ENCODE data around the gene TMEM170B. TPM values are rescaled to one million over a fixed set of nuclear protein-coding genes. Genes with fewer than 3 reads are reported as not detected.

TMEM170B gene
- total RNA-seq, 2 donors from 2014 or later: 4.6 to 6.8 TPM

- Histone ChIP-seq H3K27ac (peak overlapping the region; percentile 48 to 63), H3K4me3 (no peak overlapping the region), H3K36me3 (no peaks in the 10 kb centered on the region), H3K4me1 (ENCODE audit: control insufficient read depth in 1 of 2, low read depth in 2 of 2) (peaks cover 21 to 54% of the 10 kb centered on the region in 2 donors), H3K27me3 (replicated peaks; ENCODE audit: insufficient read depth) (no peaks in the 10 kb centered on the region), H3K9me3 (no peaks in the 10 kb centered on the region)
- DNase-seq (ENCODE audit: low spot score) (no peak), ATAC-seq (ENCODE audit: insufficient number of reproducible peaks, low FRiP score, low read depth) (no peak)
- TF ChIP-seq CTCF (IDR thresholded peaks at IDR 0.05): no peak
These were observed 77.7 kb downstream of the TMEM170B start for GRCh38 chr6:11615214-11615602.

- ATAC-seq (ENCODE audit: insufficient number of reproducible peaks, low FRiP score, low read depth): peak; percentile 42
- DNase-seq (ENCODE audit: low spot score): no peak
- no peaks in the 10 kb centered on the region for H3K27me3 ChIP-seq (replicated peaks; ENCODE audit: insufficient read depth)
- no peak overlapping the region for H3K4me3 ChIP-seq
- no peak for TF ChIP-seq CTCF (IDR thresholded peaks at IDR 0.05)
- H3K4me1 ChIP-seq (ENCODE audit: control insufficient read depth in 1 of 2, low read depth in 2 of 2): peaks cover 21 to 47% of the 10 kb centered on the region in 2 donors
- no peaks in the 10 kb centered on the region for H3K9me3 ChIP-seq
- peak overlapping the region; percentile 26 to 63 for H3K27ac ChIP-seq
- no peaks in the 10 kb centered on the region for H3K36me3 ChIP-seq
These were observed 78.7 kb downstream of the TMEM170B start for GRCh38 chr6:11616200-11616611.

GRCh38 chr6:11618533-11618932, 81.0 kb downstream of the TMEM170B start:
- Histone ChIP-seq H3K36me3 (no peaks in the 10 kb centered on the region), H3K27ac (no peak overlapping the region), H3K4me3 (no peak overlapping the region), H3K27me3 (replicated peaks; ENCODE audit: insufficient read depth) (no peaks in the 10 kb centered on the region), H3K9me3 (no peaks in the 10 kb centered on the region), H3K4me1 (ENCODE audit: control insufficient read depth in 1 of 2, low read depth in 2 of 2) (peaks cover 17 to 37% of the 10 kb centered on the region in 2 donors)
- DNase-seq (ENCODE audit: low spot score) (no peak), ATAC-seq (ENCODE audit: insufficient number of reproducible peaks, low FRiP score, low read depth) (no peak)
- no peak for TF ChIP-seq CTCF (IDR thresholded peaks at IDR 0.05)

GRCh38 chr6:11621119-11621518, 83.6 kb downstream of the TMEM170B start:
- no peak for TF ChIP-seq CTCF (IDR thresholded peaks at IDR 0.05)
- H3K36me3 ChIP-seq: no peaks in the 10 kb centered on the region
- no peak overlapping the region for H3K27ac ChIP-seq
- H3K4me3 ChIP-seq: no peak overlapping the region
- no peaks in the 10 kb centered on the region for H3K9me3 ChIP-seq
- ATAC-seq (ENCODE audit: insufficient number of reproducible peaks, low FRiP score, low read depth): no peak
- no peaks in the 10 kb centered on the region for H3K27me3 ChIP-seq (replicated peaks; ENCODE audit: insufficient read depth)
- peaks cover 6 to 22% of the 10 kb centered on the region in 2 donors for H3K4me1 ChIP-seq (ENCODE audit: control insufficient read depth in 1 of 2, low read depth in 2 of 2)
- no peak for DNase-seq (ENCODE audit: low spot score)

GRCh38 chr6:11622156-11622555, 84.6 kb downstream of the TMEM170B start:
- no peaks in the 10 kb centered on the region for H3K9me3 ChIP-seq
- H3K4me1 ChIP-seq (ENCODE audit: control insufficient read depth in 1 of 2, low read depth in 2 of 2): peaks cover 4 to 18% of the 10 kb centered on the region in 2 donors
- no peak overlapping the region for H3K4me3 ChIP-seq
- no peaks in the 10 kb centered on the region for H3K36me3 ChIP-seq
- ATAC-seq (ENCODE audit: insufficient number of reproducible peaks, low FRiP score, low read depth): no peak
- no peak for TF ChIP-seq CTCF (IDR thresholded peaks at IDR 0.05)
- DNase-seq (ENCODE audit: low spot score): no peak
- no peaks in the 10 kb centered on the region for H3K27me3 ChIP-seq (replicated peaks; ENCODE audit: insufficient read depth)
- no peak overlapping the region for H3K27ac ChIP-seq

Data from thoracic aorta (tissue), 2 donors.